BLaER1 treated with 17β-estradiol and CSF1 and Interleukin-3, amounts not matched to agents 10 nM and 100 nM (cell line): ENCODE measurements around the gene G6PC2.
"Not testable (repeated sequence)": the region's sequence is repeated elsewhere in the genome, so short reads cannot be mapped to it uniquely, and the experiment has no call there.

Experiments used
- H3K27ac ChIP-seq, 11 experiments: shearing (Covaris generic); formaldehyde crosslinking; 2 replicates each; pipeline ENCODE4 v1.8.1; 2022
- H3K27me3 ChIP-seq, 11 experiments: shearing (Covaris generic); formaldehyde crosslinking; 2 replicates each; pipeline ENCODE4 v1.8.1; 2022
- H3K36me3 ChIP-seq, 11 experiments: shearing (Covaris generic); formaldehyde crosslinking; 2 replicates each; pipeline ENCODE4 v1.8.1; 2022
- H3K4me1 ChIP-seq, 10 experiments: shearing (Covaris generic); formaldehyde crosslinking; 2 replicates each; pipeline ENCODE4 v1.8.1; 2022
- H3K4me2 ChIP-seq, 11 experiments: shearing (Covaris generic); formaldehyde crosslinking; 2 replicates each; pipeline ENCODE4 v1.8.1; 2022
- H3K4me3 ChIP-seq, 10 experiments: shearing (Covaris generic); formaldehyde crosslinking; 2 replicates each; pipeline ENCODE4 v1.8.1; 2022
- H3K9ac ChIP-seq, 11 experiments: shearing (Covaris generic); formaldehyde crosslinking; 2 replicates each; pipeline ENCODE4 v1.8.1; 2022
- H3K9me3 ChIP-seq, 11 experiments: shearing (Covaris generic); formaldehyde crosslinking; replicated peaks in 1 of 11; 2 replicates each; pipeline ENCODE4 v1.8.1; 2022
- H4K20me1 ChIP-seq, 11 experiments: shearing (Covaris generic); formaldehyde crosslinking; 2 replicates each; pipeline ENCODE4 v1.8.1; 2022
- Cebpa-rat ChIP-seq, 11 experiments: shearing (Covaris generic); IDR thresholded peaks; 2 replicates each; pipeline ENCODE4 v1.8.1; 2022

G6PC2 gene

DNA sequence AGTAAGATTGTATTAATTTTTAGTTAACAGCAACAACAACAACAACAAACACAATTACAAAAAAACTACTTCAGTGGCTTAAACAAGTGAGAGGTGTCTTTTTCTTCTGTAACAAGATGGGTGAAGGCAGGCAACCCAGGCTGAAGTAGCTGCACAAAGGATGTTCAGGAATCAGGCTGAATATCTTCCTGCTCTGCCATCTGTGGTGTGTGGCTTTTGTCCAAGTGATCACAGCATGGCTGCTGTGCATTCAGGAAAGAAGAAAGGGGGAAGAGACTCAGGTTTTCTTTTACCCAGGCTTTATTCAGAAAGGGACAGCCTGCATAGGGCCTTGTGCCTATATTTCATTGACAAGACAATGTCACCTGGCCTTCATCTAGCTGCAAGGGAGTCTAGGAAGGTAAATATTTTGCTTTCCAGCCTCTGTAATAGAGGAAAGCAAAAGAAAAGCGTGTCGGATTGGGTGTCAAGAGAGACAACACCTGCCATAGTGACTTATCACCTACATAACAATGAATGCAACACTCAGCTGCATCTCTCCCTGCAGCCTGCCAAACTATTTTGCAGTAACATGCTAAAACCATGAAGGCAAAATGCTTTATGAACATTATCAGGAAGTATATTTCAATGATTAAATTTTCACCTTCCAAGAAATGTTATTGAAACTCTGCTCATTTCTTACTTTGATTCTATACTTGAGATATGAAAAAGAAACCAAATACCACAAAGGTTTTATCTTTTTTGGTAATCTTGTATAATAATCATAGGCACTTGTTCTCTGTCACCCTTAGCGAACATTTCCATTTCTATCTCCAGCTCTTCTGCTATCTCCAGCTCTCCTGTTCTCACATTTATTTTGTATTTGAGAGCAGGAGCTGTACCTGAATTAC, 14.6 kb downstream of the G6PC2 start:
- Histone ChIP-seq H3K4me1 (no peaks in the 10 kb centered on the region), H3K9me3 (peaks cover 5 to 12% (median 6%) of the 10 kb centered on the region in 11 experiments; a peak in 15 of 22 replicates), H3K27ac (no peak overlapping the region), H3K4me2 (no peak overlapping the region), H3K9ac (no peak overlapping the region), H3K36me3 (no peaks in the 10 kb centered on the region), H4K20me1 (no peaks in the 10 kb centered on the region), H3K4me3 (no peak overlapping the region), H3K27me3 (no peaks in the 10 kb centered on the region; a peak in 2 of 22 replicates)
- no peak for TF ChIP-seq Cebpa-rat (IDR thresholded peaks at IDR 0.05)

DNA sequence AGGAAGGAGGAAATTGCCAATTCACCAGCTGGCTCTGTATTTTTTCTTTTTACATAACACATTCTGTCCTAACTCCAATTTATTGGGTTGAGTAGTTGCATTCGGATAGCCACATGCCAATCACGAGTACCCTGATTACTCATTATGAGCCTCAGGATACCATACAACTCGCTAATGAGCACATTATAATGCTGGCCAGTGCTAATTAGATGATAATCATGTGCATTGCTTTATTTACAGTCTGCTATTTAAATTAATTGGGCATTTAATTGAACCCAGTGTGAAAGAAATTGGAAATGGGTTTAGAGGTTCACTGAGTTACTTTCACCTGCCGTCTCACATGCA, 15.2 kb downstream of the G6PC2 start:
- Histone ChIP-seq H3K27me3 (no peaks in the 10 kb centered on the region; a peak in 2 of 22 replicates), H3K9ac (no peak overlapping the region), H3K36me3 (no peaks in the 10 kb centered on the region), H3K4me2 (no peak overlapping the region), H3K27ac (no peak overlapping the region), H3K4me3 (no peak overlapping the region), H3K9me3 (peaks cover 5 to 12% (median 6%) of the 10 kb centered on the region in 11 experiments; a peak in 15 of 22 replicates), H3K4me1 (no peaks in the 10 kb centered on the region), H4K20me1 (no peaks in the 10 kb centered on the region)
- no peak for TF ChIP-seq Cebpa-rat (IDR thresholded peaks at IDR 0.05)

DNA sequence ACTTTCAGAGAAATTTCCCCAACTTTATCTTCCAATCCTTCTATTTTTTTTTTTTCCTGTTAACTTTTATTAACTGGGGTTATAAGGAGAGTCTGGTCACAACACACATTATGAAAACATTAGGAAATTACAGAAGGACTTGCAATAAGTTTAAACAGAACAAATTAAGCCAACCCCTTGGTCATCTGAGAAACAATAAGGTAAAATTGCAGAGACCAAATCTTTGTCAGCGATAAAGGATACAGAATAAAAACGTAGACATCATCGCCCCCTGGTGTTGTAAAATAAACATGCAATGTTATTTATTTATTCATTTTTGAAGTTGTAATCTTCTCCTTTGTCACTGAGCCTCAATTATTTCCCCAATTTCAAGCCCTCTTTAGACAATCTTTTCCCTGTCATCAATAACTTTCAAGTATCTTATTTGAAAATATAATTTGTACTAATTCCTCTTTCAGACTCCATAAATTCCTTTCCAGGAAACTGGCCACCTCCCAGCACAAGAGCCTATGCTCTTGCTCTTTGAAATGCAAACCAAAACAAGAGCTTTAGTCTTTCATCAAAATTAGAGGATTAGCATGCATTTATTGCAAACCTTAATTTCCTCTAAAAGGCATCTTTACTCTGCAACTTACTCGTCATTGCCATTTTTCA, 19.5 kb downstream of the G6PC2 start:
- Histone ChIP-seq H3K27ac (no peak overlapping the region), H4K20me1 (no peaks in the 10 kb centered on the region)
- TF ChIP-seq Cebpa-rat (IDR thresholded peaks at IDR 0.05), result no peak

DNA sequence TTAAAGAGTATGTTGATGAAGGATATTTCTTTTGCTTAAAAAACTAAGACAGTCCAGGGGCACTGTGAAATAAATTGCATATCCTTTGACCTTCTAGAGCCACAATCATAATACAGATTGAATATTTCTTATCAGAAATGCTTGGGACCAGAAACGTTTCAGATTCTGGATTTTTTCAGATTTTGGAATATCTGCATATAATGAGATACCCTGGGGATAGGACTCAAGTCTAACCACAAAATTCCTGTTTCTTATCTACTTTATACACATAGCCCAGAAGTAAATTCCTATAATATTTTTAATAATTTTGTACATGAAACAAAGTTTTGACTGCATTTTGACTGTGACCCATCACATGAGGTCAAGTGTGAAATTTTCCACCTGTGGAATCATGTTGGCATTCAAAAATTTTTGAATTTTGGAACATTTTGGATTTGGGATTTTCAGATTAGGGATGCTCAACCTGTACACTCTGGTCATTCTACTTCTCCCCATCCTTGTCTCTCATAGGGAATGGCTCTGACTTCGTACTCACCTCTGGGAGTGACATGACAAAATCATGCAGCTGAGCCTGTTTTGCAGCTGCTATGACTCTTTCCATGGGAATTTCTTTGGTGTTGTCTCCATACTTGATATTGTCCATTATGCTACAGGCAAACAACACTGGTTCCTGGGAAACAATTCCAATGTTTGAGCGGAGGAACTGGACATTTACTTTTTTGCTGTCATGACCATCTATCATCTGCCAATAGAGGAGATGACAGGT, 25.7 kb downstream of the G6PC2 start:
- no peaks in the 10 kb centered on the region for H3K36me3 ChIP-seq
- peaks cover 0 to 25% (median 11%) of the 10 kb centered on the region in 10 experiments; a peak in 10 of 20 replicates for H3K4me1 ChIP-seq
- TF ChIP-seq Cebpa-rat (IDR thresholded peaks at IDR 0.05), result no peak
- H3K9ac ChIP-seq, result no peak overlapping the region
- H3K4me2 ChIP-seq, result no peak overlapping the region
- no peak overlapping the region for H3K4me3 ChIP-seq
- no peaks in the 10 kb centered on the region for H3K27me3 ChIP-seq
- no peak overlapping the region for H3K27ac ChIP-seq
- H4K20me1 ChIP-seq, result no peaks in the 10 kb centered on the region
- H3K9me3 ChIP-seq, result no peaks in the 10 kb centered on the region

More for the DNA sequence above, 19.5 kb downstream of the G6PC2 start:
- no peaks in the 10 kb centered on the region for H3K27me3 ChIP-seq
- H3K4me1 ChIP-seq, result no peaks in the 10 kb centered on the region
- H3K4me2 ChIP-seq, result no peak overlapping the region
- H3K36me3 ChIP-seq, result no peaks in the 10 kb centered on the region
- no peak overlapping the region for H3K9ac ChIP-seq
- H3K9me3 ChIP-seq, result peaks cover 2 to 8% (median 3%) of the 10 kb centered on the region in 11 experiments; a peak in 15 of 22 replicates
- no peak overlapping the region for H3K4me3 ChIP-seq

DNA sequence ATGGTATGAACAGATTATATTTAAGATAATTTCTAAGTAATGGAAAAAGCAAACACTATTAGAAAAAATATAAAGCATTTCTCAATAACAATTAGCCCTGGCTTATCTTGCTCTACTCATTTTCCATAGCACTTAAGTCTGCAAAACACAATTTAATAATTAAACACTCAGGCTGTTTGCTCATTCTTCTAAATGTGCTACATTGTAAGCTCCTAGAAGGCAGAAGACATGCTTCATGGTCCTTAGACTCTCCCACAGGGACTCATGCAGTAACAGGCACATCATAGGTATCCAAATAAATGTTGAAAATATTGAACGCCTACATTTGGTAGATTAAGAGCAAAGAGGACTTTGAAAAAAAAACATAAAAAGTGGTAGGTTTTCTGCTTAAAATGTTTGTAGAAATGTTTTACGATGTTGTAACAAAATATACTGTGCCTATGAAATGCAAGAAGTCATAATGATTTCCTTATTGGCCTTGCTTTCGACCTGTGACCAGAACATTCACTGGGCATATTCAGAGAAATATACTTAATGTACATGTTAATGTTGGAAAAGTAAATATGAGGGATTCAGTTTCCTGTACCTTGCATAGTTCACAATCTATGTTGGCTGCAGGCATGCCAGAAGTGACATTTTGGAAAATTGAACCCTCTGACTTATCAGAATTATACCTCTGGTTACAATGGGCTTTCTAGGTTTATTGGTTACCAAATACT, 27.2 kb downstream of the G6PC2 start:
- no peaks in the 10 kb centered on the region for H4K20me1 ChIP-seq
- peaks cover 0 to 25% (median 11%) of the 10 kb centered on the region in 10 experiments; a peak in 10 of 20 replicates for H3K4me1 ChIP-seq
- no peaks in the 10 kb centered on the region for H3K36me3 ChIP-seq
- no peak overlapping the region for H3K9ac ChIP-seq
- H3K27me3 ChIP-seq, result no peaks in the 10 kb centered on the region
- H3K27ac ChIP-seq, result no peak overlapping the region
- H3K9me3 ChIP-seq, result peaks cover 0 to 5% (median 0%) of the 10 kb centered on the region in 11 experiments; a peak in 1 of 22 replicates
- H3K4me2 ChIP-seq, result no peak overlapping the region
- no peak for TF ChIP-seq Cebpa-rat (IDR thresholded peaks at IDR 0.05)
- no peak overlapping the region for H3K4me3 ChIP-seq

DNA sequence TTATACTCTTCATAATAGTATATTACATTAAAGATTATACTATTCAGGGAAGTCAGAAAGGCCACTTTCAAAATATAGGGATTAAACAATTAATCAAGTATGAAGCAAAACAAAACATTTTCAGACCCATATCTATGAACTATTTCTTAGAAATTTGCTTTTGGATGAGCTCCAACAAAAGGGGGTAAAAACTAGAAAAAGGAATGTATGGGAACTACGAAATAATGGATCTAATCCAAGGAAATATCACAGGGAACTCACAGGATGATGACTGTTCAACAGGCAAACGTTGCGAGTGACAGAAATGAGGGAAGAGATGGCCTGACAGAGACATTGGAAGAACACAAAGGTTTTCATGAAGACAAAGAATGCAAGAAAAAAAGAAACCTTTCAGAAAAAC, 27.9 kb downstream of the G6PC2 start:
- peak overlapping the region in 6 of 11 experiments; percentile 23 to 72 (median 46); a peak in 7 of 22 replicates for H3K4me2 ChIP-seq
- H3K9ac ChIP-seq, result no peak overlapping the region
- TF ChIP-seq Cebpa-rat (IDR thresholded peaks at IDR 0.05), result no peak
- no peaks in the 10 kb centered on the region for H4K20me1 ChIP-seq
- H3K36me3 ChIP-seq, result no peaks in the 10 kb centered on the region
- peaks cover 0 to 5% (median 0%) of the 10 kb centered on the region in 11 experiments; a peak in 1 of 22 replicates for H3K9me3 ChIP-seq
- H3K27me3 ChIP-seq, result no peaks in the 10 kb centered on the region
- no peak overlapping the region for H3K27ac ChIP-seq
- H3K4me1 ChIP-seq, result peaks cover 0 to 25% (median 11%) of the 10 kb centered on the region in 10 experiments; a peak in 10 of 20 replicates
- H3K4me3 ChIP-seq, result no peak overlapping the region

DNA sequence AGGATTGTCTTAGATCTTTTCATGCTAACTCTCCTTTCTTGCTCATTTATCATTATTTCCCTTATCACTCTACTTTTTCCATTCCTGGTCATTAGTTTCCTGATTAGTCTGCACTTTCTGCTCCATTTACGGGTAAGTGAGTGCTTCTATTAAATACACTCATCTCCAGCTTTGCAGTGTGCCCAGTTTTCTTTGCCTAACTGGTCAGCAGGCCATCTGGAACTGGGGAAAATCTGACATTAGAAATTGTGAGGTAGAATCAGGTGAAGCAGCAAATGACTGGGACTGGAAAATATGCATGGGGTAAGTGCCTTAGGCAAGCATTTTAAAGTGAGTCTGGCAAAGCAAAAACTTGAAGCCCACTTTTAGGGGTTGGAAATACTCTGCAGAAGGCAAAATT, 29.2 kb downstream of the G6PC2 start:
- no peak overlapping the region for H3K9ac ChIP-seq
- no peaks in the 10 kb centered on the region for H3K36me3 ChIP-seq
- H3K4me3 ChIP-seq, result no peak overlapping the region
- H4K20me1 ChIP-seq, result no peaks in the 10 kb centered on the region
- H3K4me1 ChIP-seq, result peaks cover 0 to 25% (median 11%) of the 10 kb centered on the region in 10 experiments; a peak in 10 of 20 replicates
- no peak overlapping the region for H3K27ac ChIP-seq
- no peak for TF ChIP-seq Cebpa-rat (IDR thresholded peaks at IDR 0.05)
- peaks cover 0 to 5% (median 0%) of the 10 kb centered on the region in 11 experiments; a peak in 1 of 22 replicates for H3K9me3 ChIP-seq
- H3K4me2 ChIP-seq, result peak overlapping the region in 6 of 11 experiments; percentile 23 to 72 (median 46); a peak in 9 of 22 replicates
- no peaks in the 10 kb centered on the region for H3K27me3 ChIP-seq

DNA sequence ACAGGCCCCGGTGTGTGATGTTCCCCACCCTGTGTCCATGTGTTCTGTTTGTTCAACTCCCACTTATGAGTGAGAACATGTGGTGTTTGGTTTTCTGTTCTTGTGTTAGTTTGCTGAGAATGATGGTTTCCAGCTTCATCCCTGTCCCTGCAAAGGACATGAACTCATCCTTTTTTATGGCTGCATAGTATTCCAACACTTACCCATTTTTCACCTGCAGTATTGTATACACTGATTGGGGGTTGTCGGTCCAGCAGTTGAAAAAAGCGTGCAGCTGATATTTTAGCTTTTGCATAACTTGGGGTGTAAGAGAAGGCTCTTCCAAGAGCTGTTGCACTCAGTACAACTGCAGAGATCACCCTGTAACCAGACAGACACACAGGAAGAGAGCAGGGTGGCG, 31.1 kb downstream of the G6PC2 start:
- H3K4me2 ChIP-seq, H3K9ac ChIP-seq, H3K9me3 ChIP-seq, H3K27ac ChIP-seq, H3K36me3 ChIP-seq, H3K4me3 ChIP-seq, H4K20me1 ChIP-seq, H3K27me3 ChIP-seq: not testable (repeated sequence)
- peaks cover 0 to 25% (median 11%) of the 10 kb centered on the region in 10 experiments; a peak in 10 of 20 replicates for H3K4me1 ChIP-seq
